K562 (cell line): ENCODE measurements around the gene FASTK. TPM values are rescaled to one million over a fixed set of nuclear protein-coding genes. Genes with fewer than 3 reads are reported as not detected.

ENCODE experiments used
- BHLHE40 ChIP-seq: IDR thresholded peaks from 2 replicates; pipeline ENCODE4 v1.6.1; 2011; ENCODE audit warnings: low read length, improper control_type of control experiment
- CTCF ChIP-seq, 3 experiments: IDR thresholded peaks in 2 of 3; conservative IDR thresholded peaks in 1 of 3; 2 replicates each; pipeline ENCODE4 v1.5.1; 2011 to 2012; ENCODE audit warnings: low read length in 3 of 3, mild to moderate bottlenecking in 3 of 3, control low read depth in 2 of 3, improper control_type of control experiment in 1 of 3, inconsistent platforms in 1 of 3, low read depth in 1 of 3, mixed read lengths in 1 of 3, moderate library complexity in 1 of 3; ENCODE audit not compliant: insufficient read depth in 2 of 3
- EP300 ChIP-seq: IDR thresholded peaks from 2 replicates; pipeline ENCODE4 v1.6.1; 2012; ENCODE audit warnings: low read length, improper control_type of control experiment
- FOXK2 ChIP-seq, 2 experiments: fragments of 450-650 bp; IDR thresholded peaks in 1 of 2; conservative IDR thresholded peaks in 1 of 2; 2 replicates each; pipeline ENCODE4 v1.6.1; 2016; ENCODE audit warnings: low read depth in 2 of 2, mild to moderate bottlenecking in 1 of 2
- GATAD2B ChIP-seq: fragments of 450-650 bp; IDR thresholded peaks from 2 replicates; pipeline ENCODE4 v1.6.1; 2017; ENCODE audit warnings: mild to moderate bottlenecking, borderline replicate concordance
- HBP1 ChIP-seq: fragments of 450-650 bp; formaldehyde crosslinking; IDR thresholded peaks from 2 replicates; pipeline ENCODE4 v1.4.0; 2022; ENCODE audit warnings: missing genetic modification characterization
- HNRNPH1 ChIP-seq: fragments of 200-400 bp; formaldehyde crosslinking; optimal IDR thresholded peaks from 2 replicates; pipeline ENCODE3; 2017; ENCODE audit warnings: low read depth, mild to moderate bottlenecking, low read length, moderate library complexity
- KHSRP ChIP-seq: fragments of 450-650 bp; IDR thresholded peaks from 2 replicates; pipeline ENCODE4 v1.6.1; 2017
- MAZ ChIP-seq, 2 experiments: fragments of 450-650 bp in 1 of 2; sonication (generic) in 1 of 2; formaldehyde crosslinking; IDR thresholded peaks in 1 of 2; conservative IDR thresholded peaks in 1 of 2; 2 replicates each; pipeline versions ENCODE4 v1.4.0 to v1.5.0; 2020; ENCODE audit warnings: mild to moderate bottlenecking in 1 of 2, missing genetic modification reagents in 1 of 2
- NR2C2 ChIP-seq, 2 experiments: fragments of 200-800 bp in 1 of 2; sonication (Bioruptor generic) in 1 of 2; sonication (generic) in 1 of 2; formaldehyde crosslinking in 1 of 2; IDR thresholded peaks; 2 replicates each; pipeline versions ENCODE4 v1.6.1 to v1.8.0; 2016 to 2022; ENCODE audit warnings: mild to moderate bottlenecking in 1 of 2, missing compliant biosample characterization in 1 of 2, missing genetic modification characterization in 1 of 2, missing genetic modification reagents in 1 of 2
- POLR2B ChIP-seq: fragments of 450-650 bp; IDR thresholded peaks from 2 replicates; pipeline ENCODE4 v1.6.1; 2018; ENCODE audit warnings: low read depth; ENCODE audit not compliant: partially characterized antibody
- RAD51 ChIP-seq: fragments of 450-650 bp; IDR thresholded peaks from 2 replicates; pipeline ENCODE4 v1.7.1; 2016; ENCODE audit warnings: low read depth, mild to moderate bottlenecking, borderline replicate concordance
- RCOR1 ChIP-seq, 2 experiments: IDR thresholded peaks; 2 replicates each; pipeline ENCODE4 v1.6.1; 2012; ENCODE audit warnings: low read depth in 2 of 2, low read length in 2 of 2, borderline replicate concordance in 1 of 2, improper control_type of control experiment in 1 of 2
- SAP30 ChIP-seq: fragments of 200-600 bp; sonication (generic); IDR thresholded peaks from 2 replicates; pipeline ENCODE4 v1.6.1; 2012; ENCODE audit warnings: borderline replicate concordance, low read depth, mild to moderate bottlenecking, moderate library complexity, low read length, control low read depth, inconsistent platforms; ENCODE audit not compliant: insufficient read depth, poor library complexity, severe bottlenecking
- SMC3 ChIP-seq: conservative IDR thresholded peaks from 2 replicates; pipeline ENCODE4 v1.6.1; 2011; ENCODE audit warnings: low read depth, low read length, improper control_type of control experiment; ENCODE audit not compliant: insufficient read depth
- ZFX ChIP-seq: sonication (generic); formaldehyde crosslinking; IDR thresholded peaks from 2 replicates; pipeline ENCODE4 v1.8.0; 2022; ENCODE audit warnings: mild to moderate bottlenecking, missing genetic modification reagents, moderate library complexity
- ZNF431 ChIP-seq: sonication (generic); formaldehyde crosslinking; IDR thresholded peaks from 2 replicates; pipeline ENCODE4 v1.8.0; 2022; ENCODE audit warnings: mild to moderate bottlenecking, missing genetic modification reagents
- polyA plus RNA-seq, 8 experiments: library from polyadenylated mRNA; depleted of rRNA in 4 of 8; stranded (reverse) in 5 of 8; unstranded in 3 of 8; fragments of >200 nt; fragmentation: Nextera tagmentation in 2 of 8; fragmentation: Illumina TruSeq in 1 of 8; extraction: Ambion mirVana in 2 of 8; extraction: Trizol in 1 of 8; gene quantifications; 2 replicates each; pipeline versions ENCODE4 v1.2.1 to v1.2.3, GENCODE V29; 2011 to 2014; ENCODE audit warnings: inconsistent platforms in 1 of 8, missing spikeins in 1 of 8
- total RNA-seq, 7 experiments: library from RNA; depleted of rRNA in 6 of 7; stranded (reverse); fragments of >200 nt in 6 of 7; fragmentation: Illumina TruSeq in 2 of 7; extraction: Trizol in 2 of 7; gene quantifications; 2 replicates each; pipeline versions ENCODE4 v1.2.1 to v1.2.3, GENCODE V29; 2011 to 2021; ENCODE audit warnings: low replicate concordance in 1 of 7
- TF ChIP-seq, protein P1 (sequence below): sonication (generic); formaldehyde crosslinking; IDR thresholded peaks from 2 replicates; pipeline ENCODE4 v1.5.0; 2020; ENCODE audit warnings: missing genetic modification reagents
- TF ChIP-seq, protein P2 (sequence below): fragments of 200-800 bp; sonication (Bioruptor generic); IDR thresholded peaks from 2 replicates; pipeline ENCODE4 v1.6.1; 2017; ENCODE audit warnings: missing genetic modification characterization, missing compliant biosample characterization
- TF ChIP-seq, protein P3 (sequence below): fragments of 450-650 bp; conservative IDR thresholded peaks from 2 replicates; pipeline ENCODE4 v1.6.1; 2016; ENCODE audit warnings: missing genetic modification characterization, low read depth, mild to moderate bottlenecking, missing compliant biosample characterization, moderate library complexity

Gene FASTK
- total and polyA plus RNA-seq, 9 of the 15 experiments (the other 6 are each of a cell fraction or from before 2014, with no cell fraction given), result 0.51 to 150 (median 48.2) TPM

DNA sequence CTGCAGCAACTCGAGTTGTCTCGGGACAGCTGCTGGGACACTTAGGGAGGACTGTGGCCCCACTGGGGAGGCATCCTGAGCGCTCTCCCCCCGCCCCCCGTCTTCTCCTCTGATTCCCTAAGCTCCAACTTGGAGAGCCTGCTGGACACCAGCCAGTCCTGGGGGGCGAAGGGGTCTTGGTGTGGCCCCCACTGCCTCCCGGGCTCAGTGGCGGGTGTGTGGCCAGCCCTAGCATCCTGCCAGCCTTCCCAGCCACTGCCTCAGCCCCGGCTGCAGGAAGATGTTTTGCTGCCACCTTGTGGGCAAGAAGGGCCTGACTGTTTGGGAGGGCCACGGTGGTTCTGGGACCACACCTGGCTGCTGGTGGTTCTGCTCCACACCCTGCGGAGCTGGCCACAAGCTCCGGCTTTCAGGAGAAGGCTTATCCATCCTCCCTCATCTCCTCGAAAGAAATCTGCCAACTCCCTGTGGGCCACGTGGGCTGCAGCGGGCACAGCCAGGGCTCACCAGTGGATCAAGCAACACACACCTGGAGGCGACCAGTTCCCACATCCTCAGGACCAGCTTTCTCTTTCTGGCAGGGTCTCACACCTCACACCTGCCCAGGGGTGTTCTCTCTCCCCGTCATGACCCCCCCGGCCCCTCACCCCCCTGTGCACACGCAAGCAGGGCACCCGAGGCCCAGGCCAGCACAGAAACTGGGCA lies 30.5 kb upstream of the FASTK start (continued):
- TF ChIP-seq KHSRP (no peak), EP300 (no peak), BHLHE40 (peak; percentile 48), RCOR1 (IDR thresholded peaks at IDR 0.05; ENCODE audit: borderline replicate concordance in 1 of 2, low read depth in 2 of 2, low read length in 2 of 2) (peak in 1 of 2 experiments; percentile 75; a peak in 2 of 4 replicates), FOXK2 (conservative IDR thresholded peaks at IDR 0.05 in 1 of 2, IDR thresholded peaks at IDR 0.05 in 1 of 2; ENCODE audit: low read depth in 2 of 2) (no peak), GATAD2B (no peak), HBP1 (CRISPR knock-in tag) (no peak), POLR2B (no peak), ZNF431 (CRISPR knock-in tag) (no peak), NR2C2 (CRISPR knock-in tag; IDR thresholded peaks at IDR 0.05) (no peak), NR2C2 (tag; IDR thresholded peaks at IDR 0.05) (no peak), ZFX (no peak), SMC3 (peak; percentile 96), CTCF (IDR thresholded peaks at IDR 0.05 in 2 of 3, conservative IDR thresholded peaks at IDR 0.05 in 1 of 3; ENCODE audit: insufficient read depth in 2 of 3, low read depth in 1 of 3, low read length in 3 of 3) (peak; percentile 94 to 95 (median 95)), SAP30 (no peak), RAD51 (no peak), MAZ (CRISPR knock-in tag; conservative IDR thresholded peaks at IDR 0.05 in 1 of 2, IDR thresholded peaks at IDR 0.05 in 1 of 2) (peak; percentile 64 to 79), HNRNPH1 (no peak)
- TF ChIP-seq, protein P1, sequence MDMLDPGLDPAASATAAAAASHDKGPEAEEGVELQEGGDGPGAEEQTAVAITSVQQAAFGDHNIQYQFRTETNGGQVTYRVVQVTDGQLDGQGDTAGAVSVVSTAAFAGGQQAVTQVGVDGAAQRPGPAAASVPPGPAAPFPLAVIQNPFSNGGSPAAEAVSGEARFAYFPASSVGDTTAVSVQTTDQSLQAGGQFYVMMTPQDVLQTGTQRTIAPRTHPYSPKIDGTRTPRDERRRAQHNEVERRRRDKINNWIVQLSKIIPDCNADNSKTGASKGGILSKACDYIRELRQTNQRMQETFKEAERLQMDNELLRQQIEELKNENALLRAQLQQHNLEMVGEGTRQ (CRISPR knock-in tag), result no peak
- TF ChIP-seq, protein P2, sequence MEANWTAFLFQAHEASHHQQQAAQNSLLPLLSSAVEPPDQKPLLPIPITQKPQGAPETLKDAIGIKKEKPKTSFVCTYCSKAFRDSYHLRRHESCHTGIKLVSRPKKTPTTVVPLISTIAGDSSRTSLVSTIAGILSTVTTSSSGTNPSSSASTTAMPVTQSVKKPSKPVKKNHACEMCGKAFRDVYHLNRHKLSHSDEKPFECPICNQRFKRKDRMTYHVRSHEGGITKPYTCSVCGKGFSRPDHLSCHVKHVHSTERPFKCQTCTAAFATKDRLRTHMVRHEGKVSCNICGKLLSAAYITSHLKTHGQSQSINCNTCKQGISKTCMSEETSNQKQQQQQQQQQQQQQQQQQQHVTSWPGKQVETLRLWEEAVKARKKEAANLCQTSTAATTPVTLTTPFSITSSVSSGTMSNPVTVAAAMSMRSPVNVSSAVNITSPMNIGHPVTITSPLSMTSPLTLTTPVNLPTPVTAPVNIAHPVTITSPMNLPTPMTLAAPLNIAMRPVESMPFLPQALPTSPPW (CRISPR knock-in tag), result peak; percentile 52
- TF ChIP-seq, protein P3, sequence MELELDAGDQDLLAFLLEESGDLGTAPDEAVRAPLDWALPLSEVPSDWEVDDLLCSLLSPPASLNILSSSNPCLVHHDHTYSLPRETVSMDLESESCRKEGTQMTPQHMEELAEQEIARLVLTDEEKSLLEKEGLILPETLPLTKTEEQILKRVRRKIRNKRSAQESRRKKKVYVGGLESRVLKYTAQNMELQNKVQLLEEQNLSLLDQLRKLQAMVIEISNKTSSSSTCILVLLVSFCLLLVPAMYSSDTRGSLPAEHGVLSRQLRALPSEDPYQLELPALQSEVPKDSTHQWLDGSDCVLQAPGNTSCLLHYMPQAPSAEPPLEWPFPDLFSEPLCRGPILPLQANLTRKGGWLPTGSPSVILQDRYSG (tag), result no peak
